ENCODE data around the gene OOSP4B. TPM values are rescaled to one million over a fixed set of nuclear protein-coding genes. Genes with fewer than 3 reads are reported as not detected.

Gene OOSP4B
- total RNA-seq (2021) (not detected in 2 replicates), Bru-seq, nascent RNA (not detected), BruChase-seq, experiment 1, labeled RNA remaining after a 2-hour chase (not detected), BruChase-seq, experiment 2, labeled RNA remaining after a 6-hour chase (not detected)
- long read RNA-seq, result 0 reads

GRCh38 chr11:60016881-60017280 is at the start of gene OOSP4B:
OOSP4B (plus strand) TSS chr11:60017181.
- CTCF ChIA-PET, result no interaction called here

GRCh38 chr11:59967677-59968394 is 49.1 kb upstream of the OOSP4B start:
- DNase-seq (ENCODE audit: low spot score), result no peak
- H3K9me3 ChIP-seq (ENCODE audit: low read depth, low read length, poor library complexity, severe bottlenecking), result no peaks in the 10 kb centered on the region
- H3K27me3 ChIP-seq (replicated peaks; ENCODE audit: insufficient read depth, low read depth, low read length, poor library complexity), result peaks cover 40% of the 10 kb centered on the region
- intact Hi-C loops (cut with micrococcal nuclease; ENCODE audit: unreplicated experiment), result no loop called here
- no peaks in the 10 kb centered on the region for H3K36me3 ChIP-seq (ENCODE audit: insufficient read depth, low read length, poor library complexity, severe bottlenecking)
- no peak overlapping the region for H3K27ac ChIP-seq (ENCODE audit: low read depth, low read length, poor library complexity, severe bottlenecking)
- CTCF ChIA-PET, result no interaction called here
- no peaks in the 10 kb centered on the region for H3K4me1 ChIP-seq (ENCODE audit: insufficient read depth, low read length, poor library complexity, severe bottlenecking)
- TF ChIP-seq, protein P1, sequence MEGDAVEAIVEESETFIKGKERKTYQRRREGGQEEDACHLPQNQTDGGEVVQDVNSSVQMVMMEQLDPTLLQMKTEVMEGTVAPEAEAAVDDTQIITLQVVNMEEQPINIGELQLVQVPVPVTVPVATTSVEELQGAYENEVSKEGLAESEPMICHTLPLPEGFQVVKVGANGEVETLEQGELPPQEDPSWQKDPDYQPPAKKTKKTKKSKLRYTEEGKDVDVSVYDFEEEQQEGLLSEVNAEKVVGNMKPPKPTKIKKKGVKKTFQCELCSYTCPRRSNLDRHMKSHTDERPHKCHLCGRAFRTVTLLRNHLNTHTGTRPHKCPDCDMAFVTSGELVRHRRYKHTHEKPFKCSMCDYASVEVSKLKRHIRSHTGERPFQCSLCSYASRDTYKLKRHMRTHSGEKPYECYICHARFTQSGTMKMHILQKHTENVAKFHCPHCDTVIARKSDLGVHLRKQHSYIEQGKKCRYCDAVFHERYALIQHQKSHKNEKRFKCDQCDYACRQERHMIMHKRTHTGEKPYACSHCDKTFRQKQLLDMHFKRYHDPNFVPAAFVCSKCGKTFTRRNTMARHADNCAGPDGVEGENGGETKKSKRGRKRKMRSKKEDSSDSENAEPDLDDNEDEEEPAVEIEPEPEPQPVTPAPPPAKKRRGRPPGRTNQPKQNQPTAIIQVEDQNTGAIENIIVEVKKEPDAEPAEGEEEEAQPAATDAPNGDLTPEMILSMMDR (conservative IDR thresholded peaks at IDR 0.05; ENCODE audit: low read depth, low read length), result no peak
- no peak for TF ChIP-seq EZH2 (IDR thresholded peaks at IDR 0.05; ENCODE audit: borderline replicate concordance, low read depth, low read length, poor library complexity, severe bottlenecking)
- no TSS peak for BruUV-seq (replicated peaks)
- no peak overlapping the region for H3K4me3 ChIP-seq (ENCODE audit: low read depth, low read length, poor library complexity, severe bottlenecking)
- POLR2A ChIA-PET (ENCODE audit: low non-redundant PET), result no interaction called here

More at GRCh38 chr11:60016881-60017280, at the start of gene OOSP4B:
- no TSS peak for BruUV-seq (replicated peaks)
- Histone ChIP-seq H3K4me3 (ENCODE audit: low read depth, low read length, poor library complexity, severe bottlenecking) (no peak within 1 kb of the TSS), H3K36me3 (ENCODE audit: insufficient read depth, low read length, poor library complexity, severe bottlenecking) (no peaks in the 10 kb centered on the region), H3K27ac (ENCODE audit: low read depth, low read length, poor library complexity, severe bottlenecking) (no peak within 1 kb of the TSS), H3K9me3 (ENCODE audit: low read depth, low read length, poor library complexity, severe bottlenecking) (no peaks in the 10 kb centered on the region), H3K27me3 (replicated peaks; ENCODE audit: insufficient read depth, low read depth, low read length, poor library complexity) (no peaks in the 10 kb centered on the region), H3K4me1 (ENCODE audit: insufficient read depth, low read length, poor library complexity, severe bottlenecking) (no peaks in the 10 kb centered on the region)
- POLR2A ChIA-PET (ENCODE audit: low non-redundant PET), result interaction anchor here (0.6 kb wide), 1 partner anchor 246 kb away, joined by 4 read pairs; no protein-coding TSS in a partner anchor
- no peak for TF ChIP-seq EZH2 (IDR thresholded peaks at IDR 0.05; ENCODE audit: borderline replicate concordance, low read depth, low read length, poor library complexity, severe bottlenecking)
- TF ChIP-seq, protein P1 (conservative IDR thresholded peaks at IDR 0.05; ENCODE audit: low read depth, low read length), result no peak
- intact Hi-C loops (cut with micrococcal nuclease; ENCODE audit: unreplicated experiment), result no loop called here
- DNase-seq (ENCODE audit: low spot score), result no peak

- Histone ChIP-seq H3K4me3 (ENCODE audit: low read depth, low read length, poor library complexity, severe bottlenecking) (no peak overlapping the region), H3K27me3 (replicated peaks; ENCODE audit: insufficient read depth, low read depth, low read length, poor library complexity) (peaks cover 35% of the 10 kb centered on the region), H3K27ac (ENCODE audit: low read depth, low read length, poor library complexity, severe bottlenecking) (no peak overlapping the region), H3K36me3 (ENCODE audit: insufficient read depth, low read length, poor library complexity, severe bottlenecking) (no peaks in the 10 kb centered on the region), H3K4me1 (ENCODE audit: insufficient read depth, low read length, poor library complexity, severe bottlenecking) (no peaks in the 10 kb centered on the region), H3K9me3 (ENCODE audit: low read depth, low read length, poor library complexity, severe bottlenecking) (no peaks in the 10 kb centered on the region)
- TF ChIP-seq, protein P1 (conservative IDR thresholded peaks at IDR 0.05; ENCODE audit: low read depth, low read length), result no peak
- TF ChIP-seq EZH2 (IDR thresholded peaks at IDR 0.05; ENCODE audit: borderline replicate concordance, low read depth, low read length, poor library complexity, severe bottlenecking), result no peak
- no TSS peak for BruUV-seq (replicated peaks)
- intact Hi-C loops (cut with micrococcal nuclease; ENCODE audit: unreplicated experiment), result no loop called here
- DNase-seq (ENCODE audit: low spot score), result no peak
- POLR2A ChIA-PET (ENCODE audit: low non-redundant PET), result no interaction called here
- CTCF ChIA-PET, result no interaction called here
Observed at GRCh38 chr11:59968395-59968783, 48.6 kb upstream of the OOSP4B start.

All from A673 (cell line).